Measurements from ENCODE around the gene C1QL2. TPM values are rescaled to one million over a fixed set of nuclear protein-coding genes. Genes with fewer than 3 reads are reported as not detected.

The C1QL2 gene
- polyA plus RNA-seq (2012; ENCODE audit: missing spikeins): not detected

- FAIRE-seq (no peak), DNase-seq (ENCODE audit: insufficient read length) (no peak)
- TF ChIP-seq POLR2AphosphoS5 (IDR thresholded peaks at IDR 0.05; ENCODE audit: low read depth, low read length) (no peak), POLR2A (IDR thresholded peaks at IDR 0.05; ENCODE audit: low read depth, low read length) (no peak), TAF1 (IDR thresholded peaks at IDR 0.05; ENCODE audit: borderline replicate concordance, low read depth, low read length) (no peak)
These were observed at the start of gene C1QL2 for GRCh38 chr2:119158563-119159347. C1QL2 (minus strand) TSS chr2:119158751; CDS start chr2:119158269, 482 bp downstream.

- no peak for DNase-seq (ENCODE audit: insufficient read length)
- no peak for TF ChIP-seq POLR2A (IDR thresholded peaks at IDR 0.05; ENCODE audit: low read depth, low read length)
- FAIRE-seq: no peak
These were observed 48.9 kb upstream of the C1QL2 start for GRCh38 chr2:119207447-119207846.

GRCh38 chr2:119206201-119206600 lies 47.6 kb upstream of the C1QL2 start:
- FAIRE-seq: no peak
- no peak for TF ChIP-seq POLR2A (IDR thresholded peaks at IDR 0.05; ENCODE audit: low read depth, low read length)
- no peak for TF ChIP-seq TAF1 (IDR thresholded peaks at IDR 0.05; ENCODE audit: borderline replicate concordance, low read depth, low read length)
- DNase-seq (ENCODE audit: insufficient read length): no peak

GRCh38 chr2:119205001-119205706 lies 46.6 kb upstream of the C1QL2 start:
- FAIRE-seq (no peak), DNase-seq (ENCODE audit: insufficient read length) (no peak)
- no peak for TF ChIP-seq TAF1 (IDR thresholded peaks at IDR 0.05; ENCODE audit: borderline replicate concordance, low read depth, low read length)
- no peak for TF ChIP-seq POLR2AphosphoS5 (IDR thresholded peaks at IDR 0.05; ENCODE audit: low read depth, low read length)
- no peak for TF ChIP-seq POLR2A (IDR thresholded peaks at IDR 0.05; ENCODE audit: low read depth, low read length)

GRCh38 chr2:119204525-119204924 lies 46.0 kb upstream of the C1QL2 start:
- FAIRE-seq (no peak), DNase-seq (ENCODE audit: insufficient read length) (no peak)
- TF ChIP-seq POLR2AphosphoS5 (IDR thresholded peaks at IDR 0.05; ENCODE audit: low read depth, low read length): no peak
- no peak for TF ChIP-seq TAF1 (IDR thresholded peaks at IDR 0.05; ENCODE audit: borderline replicate concordance, low read depth, low read length)
- no peak for TF ChIP-seq POLR2A (IDR thresholded peaks at IDR 0.05; ENCODE audit: low read depth, low read length)

- TF ChIP-seq POLR2AphosphoS5 (IDR thresholded peaks at IDR 0.05; ENCODE audit: low read depth, low read length): no peak
- no peak for TF ChIP-seq POLR2A (IDR thresholded peaks at IDR 0.05; ENCODE audit: low read depth, low read length)
- no peak for TF ChIP-seq TAF1 (IDR thresholded peaks at IDR 0.05; ENCODE audit: borderline replicate concordance, low read depth, low read length)
- DNase-seq (ENCODE audit: insufficient read length) (no peak), FAIRE-seq (no peak)
These were observed 44.2 kb upstream of the C1QL2 start for GRCh38 chr2:119202610-119203310.

GRCh38 chr2:119201815-119202214 lies 43.3 kb upstream of the C1QL2 start:
- TF ChIP-seq POLR2AphosphoS5 (IDR thresholded peaks at IDR 0.05; ENCODE audit: low read depth, low read length): no peak
- TF ChIP-seq POLR2A (IDR thresholded peaks at IDR 0.05; ENCODE audit: low read depth, low read length): no peak
- TF ChIP-seq TAF1 (IDR thresholded peaks at IDR 0.05; ENCODE audit: borderline replicate concordance, low read depth, low read length): no peak
- DNase-seq (ENCODE audit: insufficient read length) (no peak), FAIRE-seq (no peak)

GRCh38 chr2:119198240-119198840 lies 39.8 kb upstream of the C1QL2 start:
- DNase-seq (ENCODE audit: insufficient read length) (no peak), FAIRE-seq (no peak)
- TF ChIP-seq POLR2AphosphoS5 (IDR thresholded peaks at IDR 0.05; ENCODE audit: low read depth, low read length): no peak
- no peak for TF ChIP-seq TAF1 (IDR thresholded peaks at IDR 0.05; ENCODE audit: borderline replicate concordance, low read depth, low read length)
- no peak for TF ChIP-seq POLR2A (IDR thresholded peaks at IDR 0.05; ENCODE audit: low read depth, low read length)

- no peak for TF ChIP-seq TAF1 (IDR thresholded peaks at IDR 0.05; ENCODE audit: borderline replicate concordance, low read depth, low read length)
- no peak for TF ChIP-seq POLR2A (IDR thresholded peaks at IDR 0.05; ENCODE audit: low read depth, low read length)
- TF ChIP-seq POLR2AphosphoS5 (IDR thresholded peaks at IDR 0.05; ENCODE audit: low read depth, low read length): no peak
- FAIRE-seq: no peak
- DNase-seq (ENCODE audit: insufficient read length): no peak
These were observed 39.1 kb upstream of the C1QL2 start for GRCh38 chr2:119197529-119198239.

- DNase-seq (ENCODE audit: insufficient read length) (no peak), FAIRE-seq (no peak)
- TF ChIP-seq TAF1 (IDR thresholded peaks at IDR 0.05; ENCODE audit: borderline replicate concordance, low read depth, low read length): no peak
- no peak for TF ChIP-seq POLR2A (IDR thresholded peaks at IDR 0.05; ENCODE audit: low read depth, low read length)
- no peak for TF ChIP-seq POLR2AphosphoS5 (IDR thresholded peaks at IDR 0.05; ENCODE audit: low read depth, low read length)
These were observed 38.5 kb upstream of the C1QL2 start for GRCh38 chr2:119197126-119197405.

Data from GM12892 (cell line).